SK-N-SH treated with all-trans-retinoic acid at 6 μM for 48 hours (cell line): ENCODE measurements around the gene ESRRA.

Experiments used
- ATAC-seq: fragments of 200-7000 bp; cut with Tn5 transposase; 3 replicates; pipeline ENCODE4 v1.9.1; 2020; ENCODE audit warnings: mild to moderate bottlenecking, moderate library complexity
- ARNTL ChIP-seq: fragments of 450-650 bp; formaldehyde crosslinking; IDR thresholded peaks from 2 replicates; pipeline ENCODE4 v1.5.0; 2020; ENCODE audit warnings: low read depth, mild to moderate bottlenecking, moderate library complexity, borderline replicate concordance
- CSDC2 ChIP-seq: fragments of 250-450 bp; sonication (Bioruptor Pico); IDR thresholded peaks from 2 replicates; pipeline ENCODE4 v1.5.0; 2020; ENCODE audit warnings: mild to moderate bottlenecking, moderate library complexity
- CSRNP3 ChIP-seq: fragments of 250-450 bp; sonication (Bioruptor Pico); IDR thresholded peaks from 2 replicates; pipeline ENCODE4 v1.5.1; 2021; ENCODE audit warnings: mild to moderate bottlenecking, moderate library complexity
- ESRRG ChIP-seq: fragments of 250-450 bp; sonication (Bioruptor Pico); IDR thresholded peaks from 2 replicates; pipeline ENCODE4 v1.6.1; 2021; ENCODE audit warnings: mild to moderate bottlenecking
- GLIS3 ChIP-seq: fragments of 250-450 bp; sonication (Bioruptor Pico); IDR thresholded peaks from 2 replicates; pipeline ENCODE4 v1.5.0; 2020; ENCODE audit warnings: mild to moderate bottlenecking, moderate library complexity
- ISL1 ChIP-seq: fragments of 250-450 bp; sonication (Bioruptor Pico); IDR thresholded peaks from 2 replicates; pipeline ENCODE4 v2.1.2; 2022; ENCODE audit warnings: mild to moderate bottlenecking, moderate library complexity
- PATZ1 ChIP-seq: fragments of 250-450 bp; sonication (Bioruptor Pico); IDR thresholded peaks from 2 replicates; pipeline ENCODE4 v1.8.0; 2020; ENCODE audit warnings: mild to moderate bottlenecking, moderate library complexity, borderline replicate concordance
- POU6F1 ChIP-seq: fragments of 250-450 bp; sonication (Bioruptor Pico); IDR thresholded peaks from 2 replicates; pipeline ENCODE4 v1.8.0; 2021; ENCODE audit warnings: low read depth, mild to moderate bottlenecking, moderate library complexity, borderline replicate concordance
- PPARA ChIP-seq: fragments of 250-450 bp; sonication (Bioruptor Pico); IDR thresholded peaks from 2 replicates; pipeline ENCODE4 v1.5.0; 2020; ENCODE audit warnings: mild to moderate bottlenecking, borderline replicate concordance
- RARB ChIP-seq: fragments of 250-450 bp; sonication (Bioruptor Pico); IDR thresholded peaks from 2 replicates; pipeline ENCODE4 v1.8.0; 2021; ENCODE audit warnings: mild to moderate bottlenecking, moderate library complexity
- TCF4 ChIP-seq: fragments of 250-450 bp; sonication (Bioruptor Pico); IDR thresholded peaks from 2 replicates; pipeline ENCODE4 v1.8.0; 2021; ENCODE audit warnings: mild to moderate bottlenecking, moderate library complexity, borderline replicate concordance
- TSHZ2 ChIP-seq: fragments of 250-450 bp; sonication (Bioruptor Pico); IDR thresholded peaks from 2 replicates; pipeline ENCODE4 v1.5.0; 2020; ENCODE audit warnings: mild to moderate bottlenecking, moderate library complexity
- ZC3H10 ChIP-seq: fragments of 250-450 bp; sonication (Bioruptor Pico); IDR thresholded peaks from 2 replicates; pipeline ENCODE4 v1.5.1; 2021; ENCODE audit warnings: mild to moderate bottlenecking, moderate library complexity
- ZFP30 ChIP-seq: fragments of 450-650 bp; formaldehyde crosslinking; IDR thresholded peaks from 2 replicates; pipeline ENCODE4 v1.5.0; 2022; ENCODE audit warnings: mild to moderate bottlenecking, moderate library complexity
- ZNF565 ChIP-seq: fragments of 450-650 bp; formaldehyde crosslinking; conservative IDR thresholded peaks from 2 replicates; pipeline ENCODE4 v1.5.0; 2020; ENCODE audit warnings: low read depth, mild to moderate bottlenecking, moderate library complexity
- ZNF70 ChIP-seq: fragments of 450-650 bp; formaldehyde crosslinking; IDR thresholded peaks from 2 replicates; pipeline ENCODE4 v1.5.0; 2020; ENCODE audit warnings: mild to moderate bottlenecking, moderate library complexity

ESRRA gene

GRCh38 chr11:64278576-64279190 is 26.6 kb upstream of the ESRRA start (continued):
- TF ChIP-seq ARNTL (CRISPR knock-in tag) (no peak), CSDC2 (CRISPR knock-in tag) (no peak), ZC3H10 (CRISPR knock-in tag) (no peak)

GRCh38 chr11:64281957-64282770 is 23.2 kb upstream of the ESRRA start:
- ATAC-seq = no peak
- TF ChIP-seq ISL1 (no peak), PPARA (no peak), ZFP30 (no peak), ZNF565 (CRISPR knock-in tag) (no peak), CSRNP3 (CRISPR knock-in tag) (no peak), CSDC2 (CRISPR knock-in tag) (no peak), ZNF70 (CRISPR knock-in tag) (no peak), RARB (CRISPR knock-in tag) (no peak), ZC3H10 (CRISPR knock-in tag) (no peak), ARNTL (CRISPR knock-in tag) (no peak), TSHZ2 (CRISPR knock-in tag) (no peak), POU6F1 (CRISPR knock-in tag) (no peak), GLIS3 (CRISPR knock-in tag) (no peak), ESRRG (CRISPR knock-in tag) (no peak), PATZ1 (CRISPR knock-in tag) (no peak)

GRCh38 chr11:64283092-64283491 is 22.2 kb upstream of the ESRRA start:
- TF ChIP-seq PATZ1 (CRISPR knock-in tag) = no peak
- TF ChIP-seq TCF4 (CRISPR knock-in tag) = no peak
- no peak for ATAC-seq
